GM19463 (cell line): Measurements from ENCODE around the gene IL25.

Experiments
- ATAC-seq: cut with Tn5 transposase; IDR thresholded peaks from one replicate; pipeline ENCODE4 v1.9.1; 2021; ENCODE audit warnings: mild to moderate bottlenecking, moderate library complexity; ENCODE audit not compliant: unreplicated experiment

The IL25 gene

DNA sequence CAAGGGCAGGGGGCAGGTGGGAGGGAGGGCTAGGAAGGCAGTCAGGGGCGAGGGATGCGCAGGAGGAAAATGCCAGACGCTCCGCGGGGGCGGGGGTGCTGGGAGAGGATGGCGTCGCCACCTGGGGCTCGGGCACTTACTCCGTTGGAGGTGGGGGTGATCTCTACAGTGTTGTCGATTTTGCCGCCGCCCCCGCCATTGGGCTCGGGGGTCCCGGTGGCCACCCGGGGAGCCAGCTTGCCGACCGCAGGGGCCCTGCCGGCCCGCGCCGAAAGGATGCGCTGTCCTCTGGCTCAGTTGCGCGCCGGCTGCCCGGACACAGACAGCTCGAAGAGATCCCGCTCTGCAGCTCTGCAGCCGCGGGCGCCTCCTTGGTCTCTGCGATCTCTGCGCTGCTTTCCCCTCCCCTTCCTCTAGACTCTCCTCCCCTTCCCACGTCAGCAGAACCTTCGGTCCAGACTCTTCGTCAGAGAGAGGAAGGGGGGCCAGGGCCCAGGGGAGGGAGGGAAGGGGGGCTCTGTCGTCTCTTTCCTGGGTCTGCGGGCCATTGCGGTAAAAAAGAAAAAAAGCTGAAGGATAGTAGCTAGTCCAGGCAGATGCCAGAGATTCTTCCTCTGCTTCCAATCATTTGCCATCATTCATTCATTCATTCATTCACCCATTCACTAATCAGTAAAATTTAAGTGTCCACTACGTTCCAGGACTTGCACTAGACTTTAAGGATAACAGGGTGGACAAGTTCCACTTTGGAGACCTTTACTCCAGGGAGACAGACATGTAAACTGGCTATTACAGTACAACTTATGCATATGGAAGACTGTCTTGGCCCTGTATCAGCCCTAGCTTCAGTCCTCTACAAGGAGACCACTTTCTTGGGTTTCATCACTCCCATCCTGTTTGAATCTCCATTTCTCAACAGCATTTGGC is 19.8 kb upstream of the IL25 start, which contains the start of gene SLC22A17:
Gene SLC22A17, minus strand, starts transcription at position 382 of the 927 bp plus-strand sequence.
- ATAC-seq: no peak

GRCh38 chr14:23353433-23353780 is 19.2 kb upstream of the IL25 start:
- no peak for ATAC-seq

DNA sequence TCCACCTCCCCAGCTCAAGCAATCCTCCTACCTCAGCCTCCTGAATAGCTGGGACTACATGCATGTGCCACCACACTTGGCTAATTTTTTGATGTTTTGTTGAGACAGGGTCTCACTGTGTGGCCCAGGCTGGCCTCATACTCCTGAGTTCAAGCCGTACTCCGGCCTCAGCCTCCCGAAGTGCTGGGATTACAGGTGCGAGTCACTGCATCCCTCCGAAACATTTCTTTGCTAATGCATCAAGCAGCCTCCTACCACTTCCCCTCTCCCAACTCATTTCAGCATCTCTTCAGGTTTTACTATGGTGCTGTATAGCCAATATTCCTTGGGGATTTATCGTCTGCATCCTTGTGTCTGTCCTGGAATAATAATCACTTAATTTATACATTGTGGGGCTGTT is 17.6 kb upstream of the IL25 start:
- ATAC-seq: no peak

- ATAC-seq: no peak
Measured at GRCh38 chr14:23355871-23356435, 16.7 kb upstream of the IL25 start.

DNA sequence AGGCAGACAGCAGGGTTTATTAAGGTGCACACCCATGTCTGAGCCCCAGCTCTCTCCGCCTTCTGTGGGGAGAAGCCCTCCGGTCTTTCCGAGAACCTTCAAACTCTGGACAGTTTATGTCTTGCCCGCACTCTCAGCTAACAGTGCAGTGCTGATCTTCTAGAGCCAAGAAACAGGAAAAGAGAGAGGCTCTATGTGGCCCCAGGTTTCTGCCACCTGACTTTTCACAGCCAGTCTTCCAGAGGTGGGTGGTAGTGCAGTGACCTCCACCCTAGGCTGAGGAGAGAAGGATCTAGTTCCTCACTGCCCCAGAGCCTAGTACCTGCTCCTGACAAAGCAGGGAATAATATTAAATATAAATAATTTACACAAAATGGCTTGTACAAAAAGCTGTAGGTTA is 15.9 kb upstream of the IL25 start:
- no peak for ATAC-seq

GRCh38 chr14:23357261-23357660 is 15.3 kb upstream of the IL25 start:
- ATAC-seq: no peak

- ATAC-seq: no peak
Measured at GRCh38 chr14:23358042-23358441, 14.6 kb upstream of the IL25 start.

DNA sequence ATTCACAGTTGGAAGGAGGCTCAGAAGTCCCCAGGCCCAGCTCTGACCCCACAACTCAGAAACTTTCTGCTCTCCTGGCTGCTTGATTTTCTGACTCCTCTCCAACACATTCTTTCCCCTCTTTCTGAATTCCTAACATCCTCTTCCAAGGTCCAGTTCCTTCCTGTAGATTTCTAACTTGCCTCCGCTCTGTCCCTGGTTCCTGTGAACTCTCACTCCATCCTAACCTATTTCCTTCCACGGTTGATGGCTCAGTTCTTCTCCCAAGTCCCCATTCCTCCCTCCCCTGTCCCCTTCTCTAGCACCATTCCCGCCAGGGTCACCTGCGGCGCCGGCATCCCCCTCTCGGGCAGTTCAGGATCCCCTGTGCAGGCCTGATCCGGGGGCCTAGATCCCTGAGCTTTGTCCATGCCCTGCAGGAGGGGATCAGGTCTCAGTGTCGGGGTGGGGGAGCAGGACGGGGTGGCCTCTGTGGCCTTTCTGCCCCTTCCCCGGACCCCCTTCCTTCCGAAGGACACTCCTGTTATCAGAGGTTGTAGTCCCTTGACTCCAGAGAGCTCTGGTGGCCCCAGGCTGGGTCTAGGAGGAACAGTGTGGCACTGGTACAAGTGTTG is 13.9 kb upstream of the IL25 start:
- no peak for ATAC-seq

GRCh38 chr14:23359167-23359626 is 13.4 kb upstream of the IL25 start:
- ATAC-seq: no peak

DNA sequence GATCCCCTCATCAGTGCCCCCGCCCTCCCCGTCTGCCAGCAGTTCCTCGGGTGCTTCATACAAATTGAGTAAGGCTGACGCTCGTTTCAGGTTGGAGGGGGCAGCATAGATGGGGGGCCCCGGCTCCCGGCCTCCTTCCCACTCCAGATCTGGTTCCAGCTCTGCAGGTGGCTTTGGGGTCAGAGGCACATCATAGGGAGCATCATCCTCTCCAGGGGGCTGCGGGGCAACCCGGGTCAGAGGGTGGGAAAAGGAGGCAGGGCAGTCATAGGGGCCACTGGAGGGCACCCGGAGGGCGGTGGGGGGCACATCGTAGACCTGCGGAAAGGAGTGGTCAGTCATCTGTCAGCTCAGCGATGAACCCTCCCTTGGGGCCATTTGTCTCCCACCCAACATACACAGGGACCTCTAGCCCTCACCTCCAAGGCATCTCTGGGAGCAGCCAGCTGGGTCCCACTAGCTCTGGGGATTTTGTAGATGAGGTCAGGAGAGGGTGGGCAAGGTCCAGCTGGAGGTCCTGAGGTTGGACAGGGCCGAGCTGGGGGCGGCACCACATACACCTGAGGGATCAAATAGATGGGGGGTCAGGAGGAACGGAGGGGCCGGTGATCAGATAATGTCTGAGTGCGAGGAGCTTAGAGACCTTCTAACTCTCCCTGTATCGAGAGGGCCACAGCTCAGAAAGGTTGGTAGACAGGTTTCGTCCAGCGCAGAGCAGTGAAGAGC is 12.7 kb upstream of the IL25 start:
- ATAC-seq: no peak

- no peak for ATAC-seq
Measured at GRCh38 chr14:23360496-23360895, 12.1 kb upstream of the IL25 start.

GRCh38 chr14:23361320-23361719 is 11.3 kb upstream of the IL25 start:
- ATAC-seq: no peak

DNA sequence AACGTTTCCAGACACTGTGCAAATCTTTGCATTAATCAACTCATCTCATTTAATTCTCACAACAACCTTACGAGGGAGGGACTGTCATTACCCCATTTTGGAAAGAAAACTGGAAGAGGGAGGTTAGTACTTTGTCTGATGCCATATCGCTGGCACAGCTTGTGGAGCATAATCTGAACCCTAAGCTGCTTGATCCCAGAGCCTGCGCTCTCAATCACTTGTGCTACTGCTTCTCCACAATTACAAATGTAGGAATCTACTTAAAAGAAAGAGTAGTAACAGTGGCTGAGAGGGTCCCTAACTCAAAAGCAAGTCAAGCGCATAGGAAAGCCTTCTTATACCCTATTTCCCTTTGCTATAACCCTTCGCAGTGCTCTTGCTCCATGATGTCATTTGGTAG is 10.8 kb upstream of the IL25 start:
- no peak for ATAC-seq

GRCh38 chr14:23362200-23362599 is 10.4 kb upstream of the IL25 start:
- ATAC-seq: no peak

- ATAC-seq: no peak
Measured at GRCh38 chr14:23364164-23365035, 8.2 kb upstream of the IL25 start.

DNA sequence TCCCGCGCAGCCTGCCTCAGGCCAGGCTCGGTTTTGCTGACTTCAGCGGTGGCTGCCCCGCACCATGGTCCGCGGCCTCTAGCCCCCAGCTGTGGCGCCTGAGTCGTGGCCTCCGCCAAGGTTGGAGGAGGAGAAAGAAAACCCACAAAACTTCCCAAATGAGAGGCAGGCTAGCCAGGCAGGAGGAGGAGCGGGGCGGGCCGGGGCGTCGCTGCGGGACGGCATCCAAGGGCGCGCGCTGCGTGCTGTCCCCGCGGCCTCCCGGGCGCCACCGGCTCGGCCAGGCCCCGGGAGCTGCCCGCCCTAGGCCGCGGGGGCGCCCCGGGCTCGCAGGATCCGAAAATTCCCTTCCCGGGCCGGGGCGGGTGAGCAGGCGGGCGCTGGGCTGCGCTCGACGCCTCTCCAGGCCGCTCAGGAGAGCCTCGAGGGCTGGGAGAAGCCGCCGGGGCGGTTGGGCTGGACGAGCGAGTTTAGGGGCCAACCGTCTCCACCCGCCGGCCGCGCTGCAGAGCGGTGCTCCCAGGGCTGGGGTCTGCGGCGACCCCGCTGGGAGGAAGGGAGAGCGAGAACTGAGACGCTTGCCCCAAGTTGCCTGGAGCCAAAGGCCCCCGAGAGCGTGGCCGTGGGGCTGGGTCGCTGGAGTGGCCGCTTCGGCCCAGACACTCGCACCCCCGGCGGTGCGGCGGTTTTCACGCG is 7.4 kb upstream of the IL25 start, which contains the start of gene EFS:
Gene EFS, minus strand, starts transcription at position 137 of the 696 bp plus-strand sequence. CDS start 147 bp downstream, outside the sequence.
- no peak for ATAC-seq

DNA sequence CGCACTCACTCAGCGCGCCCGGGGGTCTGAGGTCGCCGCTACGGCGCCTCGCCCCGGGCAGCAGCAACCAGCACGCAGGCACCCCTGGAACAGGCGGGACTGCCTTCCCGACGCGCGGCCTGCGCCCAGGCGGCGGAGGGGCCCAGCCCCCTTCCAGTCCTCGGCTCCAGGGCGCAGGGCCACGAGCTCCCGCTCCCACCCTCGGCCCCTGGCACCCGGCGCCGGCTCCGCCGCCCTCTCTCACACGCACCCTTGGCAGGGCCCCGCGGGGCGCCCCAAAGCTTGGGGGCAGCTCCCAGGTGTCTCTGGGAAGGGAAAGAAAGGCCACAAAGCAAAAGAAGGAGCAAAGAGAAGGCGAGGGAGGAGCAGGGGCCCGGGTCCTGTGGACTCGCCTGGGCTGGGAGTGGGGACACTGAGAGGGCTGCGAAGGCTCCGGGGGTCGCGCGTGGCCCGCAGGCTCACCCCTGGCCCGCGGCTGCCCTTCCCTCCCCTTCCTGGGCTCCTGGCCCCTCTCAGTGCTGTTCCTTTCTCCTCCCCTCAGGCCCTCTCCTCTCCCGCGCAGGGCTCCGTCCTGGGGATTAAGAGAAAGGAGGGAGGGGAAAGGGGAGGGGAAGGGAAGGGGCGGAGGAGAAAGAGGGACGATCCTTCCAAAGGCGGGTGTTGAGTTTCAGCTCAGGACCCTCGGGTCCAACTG is 6.7 kb upstream of the IL25 start:
- ATAC-seq: no peak

GRCh38 chr14:23366426-23366921 is 6.1 kb upstream of the IL25 start:
- ATAC-seq: no peak

GRCh38 chr14:23370221-23370620 is 2.4 kb upstream of the IL25 start:
- no peak for ATAC-seq
